CD4-positive, alpha-beta T cell (primary cell): ENCODE data around the gene SLC34A3. TPM values are rescaled to one million over a fixed set of nuclear protein-coding genes. Genes with fewer than 3 reads are reported as not detected.
"Not testable (repeated sequence)": the region's sequence is repeated elsewhere in the genome, so short reads cannot be mapped to it uniquely, and the experiment has no call there.

Experiments
- ATAC-seq: fragments of 200-7000 bp; cut with Tn5 transposase; one replicate; pipeline ENCODE4 v1.10.0; 2022; ENCODE audit warnings: mild to moderate bottlenecking; ENCODE audit not compliant: poor library complexity
- CTCF ChIA-PET: fragments of 350-600 bp; sonication (Branson Sonifier 250); formaldehyde crosslinking; loops from one replicate; lab custom pipeline; 2021; ENCODE audit warnings: antibody characterized with exemption, inconsistent platforms; lab: Charles Lee
- POLR2A ChIA-PET: fragments of 350-600 bp; sonication (Branson Sonifier 250); formaldehyde crosslinking; loops from one replicate; lab custom pipeline; 2021; ENCODE audit warnings: antibody characterized with exemption, inconsistent platforms; lab: Charles Lee
- DNase-seq, 14 experiments: peaks; one replicate each; pipeline ENCODE4 v3.0.0-alpha.2; 2013 to 2020; ENCODE audit warnings: mixed read lengths in 2 of 14
- H3K27ac ChIP-seq, 2 donors: one replicate each; pipeline versions ENCODE4 v1.5.1 to v1.7.0; 2013; ENCODE audit warnings: low read length in 2 of 2, low read depth in 1 of 2, mild to moderate bottlenecking in 1 of 2
- H3K27me3 ChIP-seq, 2 experiments: 1 replicate in 1 of 2; 2 replicates in 1 of 2; pipeline versions ENCODE4 v1.6.1 to v1.7.0; 2013; ENCODE audit warnings: low read length in 2 of 2, control low read depth in 1 of 2, mild to moderate bottlenecking in 1 of 2, moderate library complexity in 1 of 2; ENCODE audit not compliant: insufficient read depth in 2 of 2, control insufficient read depth in 1 of 2
- H3K36me3 ChIP-seq: one replicate; pipeline ENCODE4 v1.6.1; 2013; ENCODE audit warnings: low read length, control low read depth; ENCODE audit not compliant: insufficient read depth
- H3K4me1 ChIP-seq: one replicate; pipeline ENCODE4 v1.6.1; 2013; ENCODE audit warnings: low read length, control low read depth; ENCODE audit not compliant: insufficient read depth
- H3K4me3 ChIP-seq: one replicate; pipeline ENCODE4 v1.5.1; 2013; ENCODE audit warnings: mild to moderate bottlenecking, low read length, moderate library complexity
- H3K9me3 ChIP-seq, 2 experiments: 1 replicate in 1 of 2; 2 replicates in 1 of 2; pipeline versions ENCODE4 v1.6.1 to v1.7.0; 2013; ENCODE audit warnings: low read length in 2 of 2, mild to moderate bottlenecking in 2 of 2, control low read depth in 1 of 2, moderate library complexity in 1 of 2; ENCODE audit not compliant: control insufficient read depth in 1 of 2, insufficient read depth in 1 of 2
- H3K27ac Mint-ChIP-seq: one replicate; pipeline ENCODE4 v1.8.0; 2020; ENCODE audit warnings: mixed read lengths
- H3K27me3 Mint-ChIP-seq: one replicate; pipeline ENCODE4 v1.8.0; 2021; ENCODE audit warnings: mixed read lengths
- H3K36me3 Mint-ChIP-seq: one replicate; pipeline ENCODE4 v1.8.0; 2021; ENCODE audit warnings: low read depth, mixed read lengths
- H3K4me1 Mint-ChIP-seq: one replicate; pipeline ENCODE4 v1.8.0; 2021; ENCODE audit warnings: low read depth, mixed read lengths
- H3K4me3 Mint-ChIP-seq: one replicate; pipeline ENCODE4 v1.8.0; 2020; ENCODE audit warnings: mild to moderate bottlenecking, mixed read lengths
- H3K9me3 Mint-ChIP-seq: one replicate; pipeline ENCODE4 v1.8.0; 2020; ENCODE audit warnings: mixed read lengths
- intact Hi-C, 2 experiments: fragments of 100-400 bp; cut with DNase I in 1 of 2; cut with micrococcal nuclease in 1 of 2; formaldehyde crosslinking; loops; one replicate each; pipeline versions ENCODE4 v1.15.1 to v1.9.0; 2023 to 2025; cut with DNase I, micrococcal nuclease
- total RNA-seq, 174 experiments: library from RNA in 2 of 174; stranded (reverse) in 2 of 174; gene quantifications; one replicate each; pipeline ENCODE4 v1.2.3 and lab custom pipeline; 2021 to 2026
- TF ChIP-seq, protein P1 (sequence below): fragments of 200-600 bp; IDR thresholded peaks from one replicate; pipeline ENCODE4 v1.8.0; 2022; ENCODE audit warnings: antibody characterized with exemption, mild to moderate bottlenecking

The SLC34A3 gene
- total RNA-seq, 2 experiments from 2014 or later: not detected

DNA sequence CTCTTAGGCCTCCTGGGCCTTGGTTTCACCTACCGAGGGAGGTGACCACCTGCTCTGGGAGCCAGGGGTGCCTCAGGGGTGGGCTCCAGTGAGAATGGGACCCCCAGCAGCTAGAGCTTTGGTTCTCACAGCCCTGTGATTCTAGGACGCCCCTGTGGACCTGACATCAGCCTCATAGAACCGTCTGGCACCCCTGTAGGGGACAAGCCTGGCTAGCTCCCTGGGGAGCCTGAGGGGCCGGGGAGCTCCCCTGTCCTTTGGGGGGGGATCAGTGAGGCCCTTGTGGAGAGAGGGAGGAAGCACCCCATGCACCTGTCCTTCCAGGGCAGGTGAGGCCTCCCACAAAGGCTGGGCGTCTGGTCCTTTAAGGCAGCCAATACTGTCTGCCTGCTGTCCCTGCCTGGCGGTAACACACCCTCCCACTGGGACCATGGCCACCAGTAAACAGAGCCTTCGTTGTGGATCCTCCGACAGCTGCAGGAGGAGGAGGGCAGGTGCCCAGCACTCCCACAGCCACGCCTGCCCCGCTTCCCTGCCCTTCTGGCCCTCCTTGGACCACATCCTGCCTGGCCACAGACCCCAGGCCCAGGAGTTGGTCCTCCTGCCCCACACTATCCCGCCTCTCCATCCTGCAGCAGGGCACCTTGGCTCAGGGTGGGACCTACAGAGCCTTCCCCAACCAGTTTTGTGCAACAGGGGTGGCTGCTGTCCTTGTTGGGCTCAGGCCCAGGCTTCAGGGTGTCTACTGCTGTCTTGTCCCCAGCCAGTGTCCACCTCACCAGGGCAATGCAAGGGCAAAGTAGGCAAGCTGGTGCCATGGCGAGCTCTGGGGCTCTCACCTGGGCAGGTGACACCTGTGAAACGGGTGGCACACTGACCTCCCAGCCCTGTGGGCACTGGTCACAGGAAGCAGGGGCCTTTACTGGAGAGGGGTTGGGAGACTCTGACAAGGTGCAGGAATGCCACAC, 7.3 kb downstream of the SLC34A3 start:
- H3K4me3 Mint-ChIP-seq: no peak overlapping the region
- ATAC-seq (no peak), DNase-seq (no peak)
- no peak overlapping the region for H3K27ac Mint-ChIP-seq
- Histone ChIP-seq H3K4me1 (peaks cover 63% of the 10 kb centered on the region), H3K27ac (no peak overlapping the region), H3K4me3 (no peak overlapping the region), H3K9me3 (no peaks in the 10 kb centered on the region), H3K36me3 (peaks cover 13% of the 10 kb centered on the region), H3K27me3 (no peaks in the 10 kb centered on the region)
- H3K27me3 Mint-ChIP-seq: peaks cover 6% of the 10 kb centered on the region
- ChIA-PET POLR2A (interaction anchor here (1.8 kb wide), 1 partner anchor 108 kb away, joined by 4 read pairs; no protein-coding TSS in a partner anchor), CTCF (no interaction called here)
- peaks cover 17% of the 10 kb centered on the region for H3K4me1 Mint-ChIP-seq
- intact Hi-C loops: loop anchor here (2.0 to 5.0 kb wide), 4 partner anchors 25 to 451 kb away; partner anchors contain the start of genes ANAPC2 (in 1 of the 2) and SSNA1 (in 1 of the 2)
- peaks cover 15% of the 10 kb centered on the region for H3K36me3 Mint-ChIP-seq
- TF ChIP-seq, protein P1, sequence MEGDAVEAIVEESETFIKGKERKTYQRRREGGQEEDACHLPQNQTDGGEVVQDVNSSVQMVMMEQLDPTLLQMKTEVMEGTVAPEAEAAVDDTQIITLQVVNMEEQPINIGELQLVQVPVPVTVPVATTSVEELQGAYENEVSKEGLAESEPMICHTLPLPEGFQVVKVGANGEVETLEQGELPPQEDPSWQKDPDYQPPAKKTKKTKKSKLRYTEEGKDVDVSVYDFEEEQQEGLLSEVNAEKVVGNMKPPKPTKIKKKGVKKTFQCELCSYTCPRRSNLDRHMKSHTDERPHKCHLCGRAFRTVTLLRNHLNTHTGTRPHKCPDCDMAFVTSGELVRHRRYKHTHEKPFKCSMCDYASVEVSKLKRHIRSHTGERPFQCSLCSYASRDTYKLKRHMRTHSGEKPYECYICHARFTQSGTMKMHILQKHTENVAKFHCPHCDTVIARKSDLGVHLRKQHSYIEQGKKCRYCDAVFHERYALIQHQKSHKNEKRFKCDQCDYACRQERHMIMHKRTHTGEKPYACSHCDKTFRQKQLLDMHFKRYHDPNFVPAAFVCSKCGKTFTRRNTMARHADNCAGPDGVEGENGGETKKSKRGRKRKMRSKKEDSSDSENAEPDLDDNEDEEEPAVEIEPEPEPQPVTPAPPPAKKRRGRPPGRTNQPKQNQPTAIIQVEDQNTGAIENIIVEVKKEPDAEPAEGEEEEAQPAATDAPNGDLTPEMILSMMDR: no peak
- H3K9me3 Mint-ChIP-seq: no peaks in the 10 kb centered on the region

DNA sequence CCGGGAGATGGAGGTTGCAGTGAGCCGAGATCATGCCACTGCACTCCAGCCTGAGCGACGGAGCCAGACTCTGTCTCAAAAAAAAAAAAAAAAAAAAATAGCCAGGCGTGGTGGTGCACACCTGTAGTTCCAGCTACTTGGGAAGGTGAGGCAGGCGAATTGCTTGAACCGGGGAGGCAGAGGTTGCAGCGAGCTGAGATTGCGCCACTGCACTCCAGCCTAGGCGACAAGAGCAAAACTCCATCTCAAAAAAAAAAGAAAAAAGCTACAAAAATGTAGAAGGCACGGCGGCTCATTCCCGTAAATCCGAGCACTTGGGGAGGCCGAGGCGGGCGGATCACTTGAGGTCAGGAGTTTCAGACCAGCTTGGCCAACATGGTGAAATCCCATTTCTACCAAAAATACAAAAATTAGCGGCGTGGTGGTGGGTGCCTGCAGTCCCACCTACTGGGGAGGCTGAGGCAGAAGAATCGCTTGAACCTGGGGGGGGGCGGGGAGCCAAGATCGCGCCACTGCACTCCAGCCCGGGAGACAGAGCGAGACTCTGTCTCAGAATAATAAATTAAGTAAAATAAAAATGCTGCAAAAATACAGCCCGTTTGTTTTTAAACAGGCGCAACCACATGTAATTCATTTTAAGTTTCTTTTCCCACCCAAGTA, 9.0 kb downstream of the SLC34A3 start:
- POLR2A ChIA-PET: interaction anchor here (0.8 to 2.5 kb wide), 21 partner anchors 12 to 357 kb away, joined by 3 to 63 read pairs (median 7); partner anchors contain the start of genes ANAPC2, DPP7, EXD3 and MAN1B1
- Mint-ChIP-seq H3K4me3 (peak overlapping the region; percentile 80), H3K4me1 (peaks cover 17% of the 10 kb centered on the region), H3K36me3 (peaks cover 22% of the 10 kb centered on the region), H3K27ac (peak overlapping the region; percentile 67)
- Histone ChIP-seq H3K27ac (peak overlapping the region; percentile 55 to 84), H3K36me3 (peaks cover 21% of the 10 kb centered on the region), H3K4me1 (peaks cover 68% of the 10 kb centered on the region), H3K4me3 (peak overlapping the region; percentile 60)
- H3K9me3 ChIP-seq, ATAC-seq, H3K9me3 Mint-ChIP-seq, H3K27me3 ChIP-seq, H3K27me3 Mint-ChIP-seq, DNase-seq: not testable (repeated sequence)
- CTCF ChIA-PET: interaction anchor here (0.7 to 1.8 kb wide), 4 partner anchors 15 to 50 kb away, joined by 3 to 5 read pairs (median 4); no protein-coding TSS in a partner anchor
- intact Hi-C loops: loop anchor here in 1 of 2 experiments (1.0 to 5.0 kb wide), 4 partner anchors 16 to 452 kb away; partner anchors contain the start of genes ANAPC2 and SSNA1

DNA sequence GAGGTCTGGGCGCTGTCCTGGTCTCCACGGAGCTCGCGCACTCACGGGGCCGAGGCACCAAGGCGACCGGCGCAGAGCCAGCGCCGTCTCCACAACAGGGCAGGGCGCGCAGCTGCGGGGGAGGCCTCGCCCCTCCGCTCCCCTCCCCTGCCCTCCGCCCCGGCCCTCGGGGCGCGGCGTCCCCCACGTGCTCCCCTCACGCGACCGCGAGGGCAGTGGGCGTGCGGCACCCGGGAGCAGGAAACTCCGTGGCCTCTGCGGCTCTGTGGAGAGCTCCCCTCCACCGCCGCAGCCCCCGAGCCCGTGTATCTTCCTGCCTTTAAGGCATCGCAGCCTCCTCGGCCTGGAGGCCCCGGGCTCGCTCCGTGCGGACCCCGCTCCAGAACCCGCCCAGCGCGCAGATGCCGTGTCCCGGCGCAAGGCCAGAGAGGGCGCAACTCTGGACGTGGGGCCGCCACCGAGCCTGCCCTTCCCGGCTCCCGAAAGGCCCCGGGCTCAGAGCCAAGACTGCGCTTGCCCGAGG, 9.7 kb downstream of the SLC34A3 start:
- H3K36me3 ChIP-seq: peaks cover 21% of the 10 kb centered on the region
- POLR2A ChIA-PET: interaction anchor here (0.6 to 2.5 kb wide), 36 partner anchors 11 to 831 kb away, joined by 3 to 63 read pairs (median 4); partner anchors contain the start of genes ANAPC2, DPP7, EXD3 and MAN1B1
- H3K4me1 Mint-ChIP-seq: peaks cover 17% of the 10 kb centered on the region
- peak overlapping the region; percentile 64 to 84 for H3K27ac ChIP-seq
- intact Hi-C loops: loop anchor here in 1 of 2 experiments (1.0 kb wide), 1 partner anchor 17 kb away; no protein-coding TSS in a partner anchor
- no peaks in the 10 kb centered on the region for H3K9me3 Mint-ChIP-seq
- DNase-seq (peak in 13 of 14 experiments; percentile 43 to 91 (median 62)), ATAC-seq (peak; percentile 12)
- H3K4me3 ChIP-seq: peak overlapping the region; percentile 60
- H3K27me3 ChIP-seq: no peaks in the 10 kb centered on the region
- peak overlapping the region; percentile 89 for H3K27ac Mint-ChIP-seq
- peak overlapping the region; percentile 80 for H3K4me3 Mint-ChIP-seq
- CTCF ChIA-PET: interaction anchor here (0.9 to 1.8 kb wide), 3 partner anchors 14 to 51 kb away, joined by 3 to 5 read pairs (median 4); no protein-coding TSS in a partner anchor
- H3K9me3 ChIP-seq: no peaks in the 10 kb centered on the region
- H3K36me3 Mint-ChIP-seq: peaks cover 22% of the 10 kb centered on the region
- H3K27me3 Mint-ChIP-seq: no peaks in the 10 kb centered on the region
- H3K4me1 ChIP-seq: peaks cover 68% of the 10 kb centered on the region
- TF ChIP-seq, protein P1: no peak
